WTC11 (cell line): Measurements from ENCODE around the gene ABHD4.

Experiments
- JUN ChIP-seq: sonication (generic); formaldehyde crosslinking; IDR thresholded peaks from 2 replicates; pipeline ENCODE4 v1.8.0; 2023; ENCODE audit warnings: mild to moderate bottlenecking, missing genetic modification reagents
- NFATC4 ChIP-seq: fragments of 250-450 bp; sonication (Bioruptor Pico); IDR thresholded peaks from 2 replicates; pipeline ENCODE4 v1.9.0; 2021; ENCODE audit warnings: mild to moderate bottlenecking
- NR3C1 ChIP-seq: sonication (generic); formaldehyde crosslinking; conservative IDR thresholded peaks from 2 replicates; pipeline ENCODE4 v1.8.1; 2023; ENCODE audit warnings: low read depth, mild to moderate bottlenecking, missing genetic modification reagents
- ZNF138 ChIP-seq: sonication (generic); formaldehyde crosslinking; conservative IDR thresholded peaks from 2 replicates; pipeline ENCODE4 v1.8.1; 2022; ENCODE audit warnings: mild to moderate bottlenecking, moderate library complexity, missing genetic modification reagents
- ZNF416 ChIP-seq: fragments of 250-450 bp; sonication (Bioruptor Pico); IDR thresholded peaks from 2 replicates; pipeline ENCODE4 v1.9.0; 2021; ENCODE audit warnings: mild to moderate bottlenecking, inconsistent platforms
- TF ChIP-seq, protein P1 (sequence below): sonication (generic); formaldehyde crosslinking; IDR thresholded peaks from 2 replicates; pipeline ENCODE4 v1.8.0; 2022; ENCODE audit warnings: mild to moderate bottlenecking, missing genetic modification reagents
- TF ChIP-seq, protein P2 (sequence below): sonication (generic); formaldehyde crosslinking; IDR thresholded peaks from 2 replicates; pipeline ENCODE4 v1.8.0; 2022; ENCODE audit warnings: mild to moderate bottlenecking, missing genetic modification reagents

DNA sequence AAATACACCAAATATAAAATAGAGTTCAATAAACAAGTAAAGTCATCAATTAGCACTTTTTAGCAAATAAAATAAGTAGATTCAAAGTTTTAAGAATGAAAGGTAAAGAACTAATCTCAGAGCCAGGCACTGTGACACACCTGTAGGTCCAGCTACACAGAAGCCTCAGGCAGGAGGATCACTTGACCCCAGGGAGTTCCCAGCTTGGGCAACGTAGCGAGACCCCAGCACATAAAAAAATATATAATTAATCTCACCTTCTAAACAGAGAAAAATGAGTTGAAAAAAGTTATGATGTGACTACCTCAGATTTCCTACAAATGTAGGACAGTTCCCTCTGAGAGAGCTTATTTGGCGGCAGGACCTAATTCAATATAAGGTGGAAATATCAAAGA lies 28.4 kb upstream of the ABHD4 start:
- no peak for TF ChIP-seq ZNF416 (CRISPR knock-in tag)
- TF ChIP-seq NFATC4 (CRISPR knock-in tag), result no peak
- TF ChIP-seq NR3C1 (CRISPR knock-in tag), result no peak
- TF ChIP-seq, protein P1, sequence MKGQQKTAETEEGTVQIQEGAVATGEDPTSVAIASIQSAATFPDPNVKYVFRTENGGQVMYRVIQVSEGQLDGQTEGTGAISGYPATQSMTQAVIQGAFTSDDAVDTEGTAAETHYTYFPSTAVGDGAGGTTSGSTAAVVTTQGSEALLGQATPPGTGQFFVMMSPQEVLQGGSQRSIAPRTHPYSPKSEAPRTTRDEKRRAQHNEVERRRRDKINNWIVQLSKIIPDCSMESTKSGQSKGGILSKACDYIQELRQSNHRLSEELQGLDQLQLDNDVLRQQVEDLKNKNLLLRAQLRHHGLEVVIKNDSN (CRISPR knock-in tag), result no peak
- TF ChIP-seq, protein P2, sequence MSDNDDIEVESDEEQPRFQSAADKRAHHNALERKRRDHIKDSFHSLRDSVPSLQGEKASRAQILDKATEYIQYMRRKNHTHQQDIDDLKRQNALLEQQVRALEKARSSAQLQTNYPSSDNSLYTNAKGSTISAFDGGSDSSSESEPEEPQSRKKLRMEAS (CRISPR knock-in tag), result no peak
- no peak for TF ChIP-seq JUN (CRISPR knock-in tag)
- no peak for TF ChIP-seq ZNF138 (CRISPR knock-in tag)
